Measurements from ENCODE around the gene SIPA1L3. TPM values are rescaled to one million over a fixed set of nuclear protein-coding genes. Genes with fewer than 3 reads are reported as not detected.

Gene SIPA1L3
- total RNA-seq, 1 donor from 2014 or later = 63.2 TPM

- Histone ChIP-seq H3K27me3 (ENCODE audit: low read depth) (no peaks in the 10 kb centered on the region), H3K27ac (no peak overlapping the region), H3K9me3 (peaks cover 10% of the 10 kb centered on the region), H3K36me3 (no peaks in the 10 kb centered on the region), H3K4me1 (peaks cover 12% of the 10 kb centered on the region), H3K4me3 (no peak overlapping the region)
- intact Hi-C loops (cut with DNase I) = no loop called here
- DNase-seq = no peak
- no peak for ATAC-seq
- no peak for TF ChIP-seq CTCF (IDR thresholded peaks at IDR 0.05)
These were observed 31.3 kb downstream of the SIPA1L3 start for GRCh38 chr19:37938353-37938752.

- no peaks in the 10 kb centered on the region for H3K4me1 ChIP-seq
- intact Hi-C loops (cut with DNase I) = no loop called here
- TF ChIP-seq CTCF (IDR thresholded peaks at IDR 0.05) = no peak
- DNase-seq (no peak), ATAC-seq (no peak)
- no peaks in the 10 kb centered on the region for H3K36me3 ChIP-seq
- no peaks in the 10 kb centered on the region for H3K27me3 ChIP-seq (ENCODE audit: low read depth)
- H3K4me3 ChIP-seq = no peak overlapping the region
- H3K9me3 ChIP-seq = no peaks in the 10 kb centered on the region
- H3K27ac ChIP-seq = no peak overlapping the region
These were observed 34.9 kb downstream of the SIPA1L3 start for GRCh38 chr19:37941782-37942515.

GRCh38 chr19:37942516-37942902 is 35.5 kb downstream of the SIPA1L3 start:
- intact Hi-C loops (cut with DNase I) = no loop called here
- Histone ChIP-seq H3K9me3 (no peaks in the 10 kb centered on the region), H3K27ac (no peak overlapping the region), H3K4me3 (no peak overlapping the region), H3K36me3 (no peaks in the 10 kb centered on the region), H3K27me3 (ENCODE audit: low read depth) (no peaks in the 10 kb centered on the region), H3K4me1 (no peaks in the 10 kb centered on the region)
- DNase-seq = no peak
- no peak for ATAC-seq
- TF ChIP-seq CTCF (IDR thresholded peaks at IDR 0.05) = no peak

GRCh38 chr19:37943480-37943879 is 36.5 kb downstream of the SIPA1L3 start:
- Histone ChIP-seq H3K4me3 (no peak overlapping the region), H3K4me1 (no peaks in the 10 kb centered on the region), H3K36me3 (no peaks in the 10 kb centered on the region), H3K27ac (no peak overlapping the region), H3K27me3 (ENCODE audit: low read depth) (no peaks in the 10 kb centered on the region), H3K9me3 (no peaks in the 10 kb centered on the region)
- no peak for ATAC-seq
- intact Hi-C loops (cut with DNase I) = no loop called here
- no peak for TF ChIP-seq CTCF (IDR thresholded peaks at IDR 0.05)
- no peak for DNase-seq

- Histone ChIP-seq H3K27ac (no peak overlapping the region), H3K9me3 (no peaks in the 10 kb centered on the region), H3K4me1 (no peaks in the 10 kb centered on the region), H3K4me3 (no peak overlapping the region), H3K36me3 (no peaks in the 10 kb centered on the region), H3K27me3 (ENCODE audit: low read depth) (no peaks in the 10 kb centered on the region)
- no peak for TF ChIP-seq CTCF (IDR thresholded peaks at IDR 0.05)
- ATAC-seq (no peak), DNase-seq (no peak)
- intact Hi-C loops (cut with DNase I) = no loop called here
These were observed 39.1 kb downstream of the SIPA1L3 start for GRCh38 chr19:37946132-37946531.
